Measurements from ENCODE around the gene PIAS3.
A peak's percentile ranks its signal among the peaks of the same experiment; 100 is the strongest.

PIAS3 gene

GRCh38 chr1:145858901-145859490, at the start of gene PIAS3:
Gene PIAS3, minus strand, starts transcription at chr1:145859081. Its CDS starts 91 bp downstream, at chr1:145858990.
- peak; percentile 75 to 76 for DNase-seq

GRCh38 chr1:145908653-145909052, 49.8 kb upstream of the PIAS3 start:
- no peak for DNase-seq

GRCh38 chr1:145906954-145907753, 48.3 kb upstream of the PIAS3 start:
- DNase-seq, result no peak

- no peak for DNase-seq
These were observed 42.6 kb upstream of the PIAS3 start for GRCh38 chr1:145901312-145902021.

GRCh38 chr1:145898756-145899155, 39.9 kb upstream of the PIAS3 start:
- DNase-seq, result no peak

GRCh38 chr1:145897969-145898368, 39.1 kb upstream of the PIAS3 start:
- no peak for DNase-seq

- no peak for DNase-seq
These were observed 36.6 kb upstream of the PIAS3 start for GRCh38 chr1:145895471-145895870.

- DNase-seq, result no peak
These were observed 34.6 kb upstream of the PIAS3 start for GRCh38 chr1:145893306-145894055.

GRCh38 chr1:145892486-145893087, 33.7 kb upstream of the PIAS3 start:
- no peak for DNase-seq

GRCh38 chr1:145891587-145892485, 33.0 kb upstream of the PIAS3 start:
- DNase-seq, result peak; percentile 27 to 57

GRCh38 chr1:145891143-145891542, 32.3 kb upstream of the PIAS3 start:
- no peak for DNase-seq

- DNase-seq, result no peak
These were observed 30.8 kb upstream of the PIAS3 start for GRCh38 chr1:145889722-145890121.

GRCh38 chr1:145887631-145888030, 28.8 kb upstream of the PIAS3 start:
- DNase-seq, result no peak

- DNase-seq, result no peak
These were observed 27.9 kb upstream of the PIAS3 start for GRCh38 chr1:145886816-145887215.

GRCh38 chr1:145886390-145886789, 27.5 kb upstream of the PIAS3 start:
- DNase-seq, result no peak

GRCh38 chr1:145885738-145886287, 26.9 kb upstream of the PIAS3 start, which contains the start of gene ANKRD35:
Gene ANKRD35, minus strand, starts transcription at chr1:145885866. Its CDS starts 108 bp downstream, at chr1:145885758.
- DNase-seq, result peak; percentile 82 to 84

- no peak for DNase-seq
These were observed 25.8 kb upstream of the PIAS3 start for GRCh38 chr1:145884675-145885074.

GRCh38 chr1:145879775-145880174, 20.9 kb upstream of the PIAS3 start:
- DNase-seq, result no peak

GRCh38 chr1:145878724-145879123, 19.8 kb upstream of the PIAS3 start:
- no peak for DNase-seq

- no peak for DNase-seq
These were observed 19.1 kb upstream of the PIAS3 start for GRCh38 chr1:145877923-145878486.

GRCh38 chr1:145874646-145875045, 15.8 kb upstream of the PIAS3 start:
- no peak for DNase-seq
